ENCODE measurements around the gene TRANK1. TPM values are rescaled to one million over a fixed set of nuclear protein-coding genes. Genes with fewer than 3 reads are reported as not detected.

TRANK1 gene
- total RNA-seq, 1 experiment from 2014 or later, result 10.5 TPM

DNA sequence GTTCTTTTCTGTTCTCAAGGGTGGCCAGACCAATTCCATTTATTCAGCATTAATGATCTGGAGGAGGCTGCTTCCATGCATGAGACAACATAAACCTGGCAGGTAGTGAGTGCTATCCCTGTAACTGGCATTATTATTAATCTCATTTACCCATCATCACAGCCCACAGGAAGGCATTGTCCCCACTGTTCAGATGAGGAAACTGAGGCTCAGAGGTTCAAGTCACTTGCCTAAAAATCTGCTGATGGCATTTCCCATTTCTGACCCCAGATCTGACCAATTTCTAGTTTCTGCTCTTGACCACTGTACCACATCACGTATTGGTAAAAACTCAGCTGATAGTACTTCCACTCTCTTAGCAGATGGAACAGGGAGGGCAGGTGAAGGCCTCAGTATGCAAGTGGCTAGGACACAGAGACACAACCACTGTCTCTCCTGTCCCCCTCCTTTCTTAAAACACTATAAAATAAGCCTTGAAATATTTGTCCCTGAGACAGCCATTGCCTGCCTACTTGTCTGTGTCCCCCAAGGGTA, 36.1 kb downstream of the TRANK1 start:
- no peaks in the 10 kb centered on the region for H3K36me3 Mint-ChIP-seq
- no peak for ATAC-seq
- DNase-seq (ENCODE audit: low spot score), result no peak
- ChIA-PET CTCF (interaction anchor here (1.1 to 5.4 kb wide), 2 partner anchors 50 kb away, joined by 3 to 103 read pairs; no protein-coding TSS in a partner anchor), POLR2A (no interaction called here)
- TF ChIP-seq JUN (CRISPR knock-in tag; IDR thresholded peaks at IDR 0.05) (no peak), ATF1 (CRISPR knock-in tag; IDR thresholded peaks at IDR 0.05) (no peak), IRF2 (CRISPR knock-in tag; IDR thresholded peaks at IDR 0.05; ENCODE audit: borderline replicate concordance, low read depth) (no peak), SMAD4 (CRISPR knock-in tag; IDR thresholded peaks at IDR 0.05) (no peak), NFYB (CRISPR knock-in tag; conservative IDR thresholded peaks at IDR 0.05; ENCODE audit: low read depth) (no peak), KAT7 (CRISPR knock-in tag; IDR thresholded peaks at IDR 0.05; ENCODE audit: borderline replicate concordance) (no peak), FOXP1 (CRISPR knock-in tag; IDR thresholded peaks at IDR 0.05; ENCODE audit: borderline replicate concordance) (no peak), RELA (CRISPR knock-in tag; IDR thresholded peaks at IDR 0.05; ENCODE audit: borderline replicate concordance) (no peak), EMX1 (CRISPR knock-in tag; IDR thresholded peaks at IDR 0.05) (no peak), MXD4 (CRISPR knock-in tag; IDR thresholded peaks at IDR 0.05; ENCODE audit: borderline replicate concordance) (no peak)
- TF ChIP-seq, protein P1, sequence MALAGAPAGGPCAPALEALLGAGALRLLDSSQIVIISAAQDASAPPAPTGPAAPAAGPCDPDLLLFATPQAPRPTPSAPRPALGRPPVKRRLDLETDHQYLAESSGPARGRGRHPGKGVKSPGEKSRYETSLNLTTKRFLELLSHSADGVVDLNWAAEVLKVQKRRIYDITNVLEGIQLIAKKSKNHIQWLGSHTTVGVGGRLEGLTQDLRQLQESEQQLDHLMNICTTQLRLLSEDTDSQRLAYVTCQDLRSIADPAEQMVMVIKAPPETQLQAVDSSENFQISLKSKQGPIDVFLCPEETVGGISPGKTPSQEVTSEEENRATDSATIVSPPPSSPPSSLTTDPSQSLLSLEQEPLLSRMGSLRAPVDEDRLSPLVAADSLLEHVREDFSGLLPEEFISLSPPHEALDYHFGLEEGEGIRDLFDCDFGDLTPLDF (CRISPR knock-in tag; IDR thresholded peaks at IDR 0.05), result no peak
- TF ChIP-seq, protein P2, sequence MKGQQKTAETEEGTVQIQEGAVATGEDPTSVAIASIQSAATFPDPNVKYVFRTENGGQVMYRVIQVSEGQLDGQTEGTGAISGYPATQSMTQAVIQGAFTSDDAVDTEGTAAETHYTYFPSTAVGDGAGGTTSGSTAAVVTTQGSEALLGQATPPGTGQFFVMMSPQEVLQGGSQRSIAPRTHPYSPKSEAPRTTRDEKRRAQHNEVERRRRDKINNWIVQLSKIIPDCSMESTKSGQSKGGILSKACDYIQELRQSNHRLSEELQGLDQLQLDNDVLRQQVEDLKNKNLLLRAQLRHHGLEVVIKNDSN (CRISPR knock-in tag; IDR thresholded peaks at IDR 0.05), result no peak
- TF ChIP-seq, protein P3, sequence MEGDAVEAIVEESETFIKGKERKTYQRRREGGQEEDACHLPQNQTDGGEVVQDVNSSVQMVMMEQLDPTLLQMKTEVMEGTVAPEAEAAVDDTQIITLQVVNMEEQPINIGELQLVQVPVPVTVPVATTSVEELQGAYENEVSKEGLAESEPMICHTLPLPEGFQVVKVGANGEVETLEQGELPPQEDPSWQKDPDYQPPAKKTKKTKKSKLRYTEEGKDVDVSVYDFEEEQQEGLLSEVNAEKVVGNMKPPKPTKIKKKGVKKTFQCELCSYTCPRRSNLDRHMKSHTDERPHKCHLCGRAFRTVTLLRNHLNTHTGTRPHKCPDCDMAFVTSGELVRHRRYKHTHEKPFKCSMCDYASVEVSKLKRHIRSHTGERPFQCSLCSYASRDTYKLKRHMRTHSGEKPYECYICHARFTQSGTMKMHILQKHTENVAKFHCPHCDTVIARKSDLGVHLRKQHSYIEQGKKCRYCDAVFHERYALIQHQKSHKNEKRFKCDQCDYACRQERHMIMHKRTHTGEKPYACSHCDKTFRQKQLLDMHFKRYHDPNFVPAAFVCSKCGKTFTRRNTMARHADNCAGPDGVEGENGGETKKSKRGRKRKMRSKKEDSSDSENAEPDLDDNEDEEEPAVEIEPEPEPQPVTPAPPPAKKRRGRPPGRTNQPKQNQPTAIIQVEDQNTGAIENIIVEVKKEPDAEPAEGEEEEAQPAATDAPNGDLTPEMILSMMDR (IDR thresholded peaks at IDR 0.05), result no peak
- TF ChIP-seq, protein P4, sequence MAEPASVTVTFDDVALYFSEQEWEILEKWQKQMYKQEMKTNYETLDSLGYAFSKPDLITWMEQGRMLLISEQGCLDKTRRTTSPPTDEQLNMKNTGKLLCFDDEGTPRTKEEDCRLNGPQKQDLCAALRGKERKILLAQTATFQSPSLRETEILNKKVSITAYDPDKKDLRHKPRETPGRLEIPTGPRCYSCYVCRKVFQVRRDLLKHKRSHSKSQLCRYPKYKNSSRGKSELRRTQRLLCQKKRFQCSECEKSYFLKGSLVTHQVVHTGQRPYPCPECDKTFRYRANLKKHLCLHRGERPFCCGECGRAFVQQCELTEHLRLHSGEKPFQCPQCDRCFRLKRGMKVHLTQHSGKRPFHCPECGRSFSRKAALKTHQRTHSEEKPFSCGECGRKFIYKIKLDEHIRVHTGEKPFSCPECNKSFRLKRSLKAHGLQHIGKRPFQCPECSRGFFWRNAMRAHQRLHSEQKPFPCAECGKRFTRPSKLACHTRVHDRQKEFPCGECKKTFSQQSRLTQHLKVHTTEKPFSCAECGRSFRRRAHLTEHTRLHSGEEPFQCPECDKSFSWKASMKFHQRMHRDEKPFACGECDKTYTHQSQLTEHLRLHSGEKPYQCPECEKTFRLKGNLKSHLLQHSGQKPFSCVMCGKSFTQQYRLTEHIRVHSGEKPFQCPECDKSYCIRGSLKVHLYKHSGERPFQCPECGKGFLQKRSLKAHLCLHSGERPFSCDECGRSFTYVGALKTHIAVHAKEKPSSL (CRISPR knock-in tag; conservative IDR thresholded peaks at IDR 0.05), result no peak
- TF ChIP-seq, protein P5, sequence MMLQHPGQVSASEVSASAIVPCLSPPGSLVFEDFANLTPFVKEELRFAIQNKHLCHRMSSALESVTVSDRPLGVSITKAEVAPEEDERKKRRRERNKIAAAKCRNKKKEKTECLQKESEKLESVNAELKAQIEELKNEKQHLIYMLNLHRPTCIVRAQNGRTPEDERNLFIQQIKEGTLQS (CRISPR knock-in tag; conservative IDR thresholded peaks at IDR 0.05), result no peak
- peaks cover 13% of the 10 kb centered on the region for H3K4me1 Mint-ChIP-seq
- H3K9me3 Mint-ChIP-seq, result no peaks in the 10 kb centered on the region
- H3K4me3 Mint-ChIP-seq, result no peak overlapping the region
- 0 out of 2 replicates have a peak overlapping the region, but pooled peaks have one; percentile 11 for H3K27ac Mint-ChIP-seq
- no peaks in the 10 kb centered on the region for H3K27me3 Mint-ChIP-seq (ENCODE audit: low read depth)

DNA sequence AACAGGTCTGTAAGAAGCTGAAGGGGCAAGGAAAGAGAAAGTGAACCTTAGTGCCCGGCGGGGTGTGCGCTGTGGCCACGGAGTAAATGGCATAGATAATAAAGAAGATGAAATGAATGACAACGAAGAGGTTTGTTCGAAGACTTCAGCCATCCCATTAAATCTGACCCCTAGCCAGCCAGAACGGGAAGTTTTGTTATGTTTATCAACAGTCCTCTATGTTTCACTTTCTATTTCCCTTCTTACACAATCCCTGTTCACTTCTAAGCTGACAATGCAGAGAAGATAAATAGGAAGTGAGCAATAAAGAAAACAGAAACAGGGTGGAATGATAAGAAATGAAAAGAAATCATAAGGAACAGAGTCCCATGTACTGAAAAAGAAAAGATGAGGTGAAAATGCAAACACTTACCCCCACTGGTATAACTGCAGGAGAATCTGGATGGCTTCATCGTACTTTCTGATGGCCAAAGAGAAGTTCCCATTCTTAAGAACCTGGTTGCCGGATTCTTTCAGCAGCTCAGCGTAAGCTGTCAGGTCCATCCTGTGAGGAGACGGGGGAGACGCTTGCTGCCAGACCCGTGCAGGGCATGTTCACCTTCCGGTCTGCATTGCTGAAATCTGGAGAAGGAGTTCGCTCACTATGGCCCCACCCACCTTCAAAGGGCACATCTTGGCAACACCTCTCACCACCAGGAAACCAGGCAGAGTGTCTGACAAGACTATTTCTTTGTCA, 36.8 kb downstream of the TRANK1 start:
- DNase-seq (ENCODE audit: low spot score), result no peak
- no peaks in the 10 kb centered on the region for H3K36me3 Mint-ChIP-seq
- no peak; the same call in 1 of the 2 replicates for ATAC-seq
- ChIA-PET CTCF (interaction anchor here (5.4 kb wide), 1 partner anchor 51 kb away, joined by 103 read pairs; no protein-coding TSS in a partner anchor), POLR2A (interaction anchor here (0.7 kb wide), 1 partner anchor 31 kb away, joined by 5 read pairs; no protein-coding TSS in a partner anchor)
- peaks cover 18% of the 10 kb centered on the region for H3K4me1 Mint-ChIP-seq
- H3K27me3 Mint-ChIP-seq (ENCODE audit: low read depth), result no peaks in the 10 kb centered on the region
- no peaks in the 10 kb centered on the region for H3K9me3 Mint-ChIP-seq
- H3K4me3 Mint-ChIP-seq, result no peak overlapping the region
- H3K27ac Mint-ChIP-seq, result no peak overlapping the region
- TF ChIP-seq, protein P5 (CRISPR knock-in tag; conservative IDR thresholded peaks at IDR 0.05), result no peak
- TF ChIP-seq ZNF219 (CRISPR knock-in tag; IDR thresholded peaks at IDR 0.05; ENCODE audit: borderline replicate concordance) (no peak), HMGA2 (CRISPR knock-in tag; IDR thresholded peaks at IDR 0.05) (no peak), OVOL2 (CRISPR knock-in tag; IDR thresholded peaks at IDR 0.05; ENCODE audit: borderline replicate concordance) (no peak), ZBTB21 (CRISPR knock-in tag; IDR thresholded peaks at IDR 0.05; ENCODE audit: borderline replicate concordance) (no peak), ZNF263 (CRISPR knock-in tag; IDR thresholded peaks at IDR 0.05; ENCODE audit: low read depth) (no peak), ZNF416 (CRISPR knock-in tag; IDR thresholded peaks at IDR 0.05) (no peak), ETV6 (CRISPR knock-in tag; IDR thresholded peaks at IDR 0.05) (no peak), KAT7 (CRISPR knock-in tag; IDR thresholded peaks at IDR 0.05; ENCODE audit: borderline replicate concordance) (no peak), MXD4 (CRISPR knock-in tag; IDR thresholded peaks at IDR 0.05; ENCODE audit: borderline replicate concordance) (no peak)
- TF ChIP-seq, protein P6, sequence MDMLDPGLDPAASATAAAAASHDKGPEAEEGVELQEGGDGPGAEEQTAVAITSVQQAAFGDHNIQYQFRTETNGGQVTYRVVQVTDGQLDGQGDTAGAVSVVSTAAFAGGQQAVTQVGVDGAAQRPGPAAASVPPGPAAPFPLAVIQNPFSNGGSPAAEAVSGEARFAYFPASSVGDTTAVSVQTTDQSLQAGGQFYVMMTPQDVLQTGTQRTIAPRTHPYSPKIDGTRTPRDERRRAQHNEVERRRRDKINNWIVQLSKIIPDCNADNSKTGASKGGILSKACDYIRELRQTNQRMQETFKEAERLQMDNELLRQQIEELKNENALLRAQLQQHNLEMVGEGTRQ (CRISPR knock-in tag; IDR thresholded peaks at IDR 0.05), result no peak
- TF ChIP-seq, protein P7, sequence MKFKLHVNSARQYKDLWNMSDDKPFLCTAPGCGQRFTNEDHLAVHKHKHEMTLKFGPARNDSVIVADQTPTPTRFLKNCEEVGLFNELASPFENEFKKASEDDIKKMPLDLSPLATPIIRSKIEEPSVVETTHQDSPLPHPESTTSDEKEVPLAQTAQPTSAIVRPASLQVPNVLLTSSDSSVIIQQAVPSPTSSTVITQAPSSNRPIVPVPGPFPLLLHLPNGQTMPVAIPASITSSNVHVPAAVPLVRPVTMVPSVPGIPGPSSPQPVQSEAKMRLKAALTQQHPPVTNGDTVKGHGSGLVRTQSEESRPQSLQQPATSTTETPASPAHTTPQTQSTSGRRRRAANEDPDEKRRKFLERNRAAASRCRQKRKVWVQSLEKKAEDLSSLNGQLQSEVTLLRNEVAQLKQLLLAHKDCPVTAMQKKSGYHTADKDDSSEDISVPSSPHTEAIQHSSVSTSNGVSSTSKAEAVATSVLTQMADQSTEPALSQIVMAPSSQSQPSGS (CRISPR knock-in tag; IDR thresholded peaks at IDR 0.05; ENCODE audit: borderline replicate concordance, low read depth), result no peak

Data from WTC11 (cell line).